ENCODE data around the gene MRPL43. TPM values are rescaled to one million over a fixed set of nuclear protein-coding genes. Genes with fewer than 3 reads are reported as not detected.

MRPL43 gene
- total and polyA plus RNA-seq, 10 of the 15 experiments (the other 5 are each of a cell fraction or from before 2014, with no cell fraction given): 16.6 to 108 (median 65.1) TPM

GRCh38 chr10:101008823-101009423 lies 21.6 kb upstream of the MRPL43 start:
- H3K4me1 ChIP-seq (ENCODE audit: control insufficient read depth, insufficient read depth, low read length): peaks cover 3% of the 10 kb centered on the region; the same call in 1 of the 2 replicates
- no peak overlapping the region for H2AFZ ChIP-seq (ENCODE audit: control insufficient read depth, low read depth, low read length)
- ATAC-seq (no peak), FAIRE-seq (no peak), DNase-seq (ENCODE audit: low read depth, low spot score) (no peak)
- in situ Hi-C loops (cut with MboI) (no loop called here), intact Hi-C loops (cut with micrococcal nuclease; ENCODE audit: unreplicated experiment) (no loop called here)
- ChIA-PET SMC1A (ENCODE audit: uncharacterized antibody, unreplicated experiment) (no interaction called here), CTCF (interaction anchor here (1.0 to 3.0 kb wide), 2 partner anchors 10 to 11 kb away, joined by 3 to 13 read pairs; no protein-coding TSS in a partner anchor), POLR2A (no interaction called here), RAD21 (ENCODE audit: unreplicated experiment) (no interaction called here)
- no peak overlapping the region for H3K27ac ChIP-seq (ENCODE audit: control insufficient read depth, insufficient read depth)
- no peaks in the 10 kb centered on the region for H3K9me3 ChIP-seq (replicated peaks; ENCODE audit: control insufficient read depth, insufficient read depth, low read length)
- H3K4me3 ChIP-seq: no peak overlapping the region
- H4K20me1 ChIP-seq (ENCODE audit: control insufficient read depth, insufficient read depth): no peaks in the 10 kb centered on the region
- WGBS (ENCODE audit: insufficient coverage, insufficient replicate concordance, low lambda C conversion rate, missing lambda C conversion rate): 56% methylated on average over 6 of the region's 6 CpGs
- no peaks in the 10 kb centered on the region for H3K79me2 ChIP-seq (ENCODE audit: control insufficient read depth, insufficient read depth, low read length)
- no peak overlapping the region for H3K9ac ChIP-seq (ENCODE audit: control insufficient read depth, insufficient read depth, low read length)
- H3K4me2 ChIP-seq (ENCODE audit: control insufficient read depth, insufficient read depth): no peak overlapping the region
- H3K27me3 ChIP-seq (replicated peaks in 1 of 2; ENCODE audit: control insufficient read depth in 2 of 2, insufficient read depth in 2 of 2, low read length in 1 of 2): no peaks in the 10 kb centered on the region
- no TSS peak for BruUV-seq (replicated peaks)
- peaks cover 0 to 2% of the 10 kb centered on the region in 2 experiments; a peak in 2 of 4 replicates for H3K36me3 ChIP-seq (ENCODE audit: control insufficient read depth in 2 of 2, insufficient read depth in 2 of 2, low read length in 1 of 2)
- TF ChIP-seq SUZ12 (IDR thresholded peaks at IDR 0.05; ENCODE audit: unreplicated experiment) (no peak), POLR2AphosphoS5 (IDR thresholded peaks at IDR 0.05; ENCODE audit: low read length) (no peak), FOXK2 (IDR thresholded peaks at IDR 0.05) (no peak), FOXM1 (IDR thresholded peaks at IDR 0.05; ENCODE audit: low read depth, low read length) (no peak), KDM1A (IDR thresholded peaks at IDR 0.05; ENCODE audit: borderline replicate concordance) (no peak), E2F4 (IDR thresholded peaks at IDR 0.05; ENCODE audit: low read depth, low read length) (no peak), ZBTB11 (CRISPR knock-in tag; IDR thresholded peaks at IDR 0.05) (no peak), ESRRA (IDR thresholded peaks at IDR 0.05; ENCODE audit: low read length) (no peak), MYC (IDR thresholded peaks at IDR 0.05; ENCODE audit: insufficient read depth, insufficient read length, insufficient replicate concordance, low read length, severe bottlenecking) (no peak), PML (IDR thresholded peaks at IDR 0.05; ENCODE audit: low read length) (no peak), MEF2A (IDR thresholded peaks at IDR 0.05; ENCODE audit: insufficient read depth, low read depth, low read length) (no peak), KAT2A (conservative IDR thresholded peaks at IDR 0.05; ENCODE audit: control insufficient read depth, low read depth, low read length) (no peak), PBX3 (IDR thresholded peaks at IDR 0.05; ENCODE audit: insufficient replicate concordance, low read depth, low read length) (no peak), YY1 (IDR thresholded peaks at IDR 0.05; ENCODE audit: low read depth, low read length) (no peak)
- TF ChIP-seq, protein P1, sequence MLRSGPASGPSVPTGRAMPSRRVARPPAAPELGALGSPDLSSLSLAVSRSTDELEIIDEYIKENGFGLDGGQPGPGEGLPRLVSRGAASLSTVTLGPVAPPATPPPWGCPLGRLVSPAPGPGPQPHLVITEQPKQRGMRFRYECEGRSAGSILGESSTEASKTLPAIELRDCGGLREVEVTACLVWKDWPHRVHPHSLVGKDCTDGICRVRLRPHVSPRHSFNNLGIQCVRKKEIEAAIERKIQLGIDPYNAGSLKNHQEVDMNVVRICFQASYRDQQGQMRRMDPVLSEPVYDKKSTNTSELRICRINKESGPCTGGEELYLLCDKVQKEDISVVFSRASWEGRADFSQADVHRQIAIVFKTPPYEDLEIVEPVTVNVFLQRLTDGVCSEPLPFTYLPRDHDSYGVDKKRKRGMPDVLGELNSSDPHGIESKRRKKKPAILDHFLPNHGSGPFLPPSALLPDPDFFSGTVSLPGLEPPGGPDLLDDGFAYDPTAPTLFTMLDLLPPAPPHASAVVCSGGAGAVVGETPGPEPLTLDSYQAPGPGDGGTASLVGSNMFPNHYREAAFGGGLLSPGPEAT (IDR thresholded peaks at IDR 0.05; ENCODE audit: low read depth): no peak
- TF ChIP-seq, protein P2, sequence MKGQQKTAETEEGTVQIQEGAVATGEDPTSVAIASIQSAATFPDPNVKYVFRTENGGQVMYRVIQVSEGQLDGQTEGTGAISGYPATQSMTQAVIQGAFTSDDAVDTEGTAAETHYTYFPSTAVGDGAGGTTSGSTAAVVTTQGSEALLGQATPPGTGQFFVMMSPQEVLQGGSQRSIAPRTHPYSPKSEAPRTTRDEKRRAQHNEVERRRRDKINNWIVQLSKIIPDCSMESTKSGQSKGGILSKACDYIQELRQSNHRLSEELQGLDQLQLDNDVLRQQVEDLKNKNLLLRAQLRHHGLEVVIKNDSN (IDR thresholded peaks at IDR 0.05; ENCODE audit: borderline replicate concordance, extremely low read length, insufficient read depth, low read depth, low read length): no peak

All from GM12878 (cell line).